ENCODE measurements around the gene APPBP2.

APPBP2 gene

GRCh38 chr17:60451965-60452364, 74.1 kb downstream of the APPBP2 start:
- TF ChIP-seq CTCF (IDR thresholded peaks at IDR 0.05; ENCODE audit: low read depth, low read length): no peak
- H3K4me3 ChIP-seq (ENCODE audit: low read depth, low read length): no peak overlapping the region

GRCh38 chr17:60451071-60451470, 75.0 kb downstream of the APPBP2 start:
- TF ChIP-seq CTCF (IDR thresholded peaks at IDR 0.05; ENCODE audit: low read depth, low read length): no peak
- no peak overlapping the region for H3K4me3 ChIP-seq (ENCODE audit: low read depth, low read length)

DNA sequence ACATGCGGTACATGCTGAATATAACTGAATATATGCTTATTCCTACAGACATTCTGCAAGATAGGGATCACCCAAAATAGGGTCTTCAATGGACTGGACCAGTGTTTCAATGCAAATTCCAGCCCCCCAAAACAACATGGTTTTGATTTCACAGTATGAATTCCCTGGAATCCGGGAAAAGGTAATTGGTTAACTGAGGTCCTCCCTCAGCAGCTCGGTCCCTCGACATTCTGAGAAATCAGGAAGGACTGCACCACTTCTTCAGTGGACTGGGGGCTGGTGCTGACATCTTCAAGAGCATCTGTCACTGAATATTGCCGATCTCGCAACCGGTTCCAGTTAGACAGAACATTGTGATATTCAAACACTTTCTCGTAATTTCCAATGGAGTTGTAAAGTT, 78.7 kb downstream of the APPBP2 start:
- no peak overlapping the region for H3K4me3 ChIP-seq (ENCODE audit: low read depth, low read length)
- TF ChIP-seq CTCF (IDR thresholded peaks at IDR 0.05; ENCODE audit: low read depth, low read length): no peak

- no peak for TF ChIP-seq CTCF (IDR thresholded peaks at IDR 0.05; ENCODE audit: low read depth, low read length)
- H3K4me3 ChIP-seq (ENCODE audit: low read depth, low read length): no peak overlapping the region
Observed at GRCh38 chr17:60445144-60445543, 80.9 kb downstream of the APPBP2 start.

DNA sequence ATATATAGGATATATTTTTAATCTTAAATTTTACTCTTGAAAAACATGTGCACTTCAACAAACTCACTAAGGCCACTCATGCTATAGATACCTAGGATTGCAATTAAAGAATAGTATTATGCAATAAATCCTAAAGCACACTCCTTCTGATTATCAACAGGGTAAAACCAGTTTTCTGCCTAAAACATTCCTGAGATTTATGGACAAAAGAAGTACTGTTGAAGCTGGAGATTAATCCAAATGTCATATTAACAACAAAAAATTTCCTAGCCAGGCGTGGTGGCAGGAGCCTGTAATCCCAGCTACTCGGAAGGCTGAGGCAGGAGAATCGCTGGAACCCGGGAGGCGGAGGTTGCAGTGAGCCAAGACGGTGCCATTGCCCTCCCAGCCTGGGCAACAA, 82.3 kb downstream of the APPBP2 start:
- no peak overlapping the region for H3K4me3 ChIP-seq (ENCODE audit: low read depth, low read length)
- no peak for TF ChIP-seq CTCF (IDR thresholded peaks at IDR 0.05; ENCODE audit: low read depth, low read length)

DNA sequence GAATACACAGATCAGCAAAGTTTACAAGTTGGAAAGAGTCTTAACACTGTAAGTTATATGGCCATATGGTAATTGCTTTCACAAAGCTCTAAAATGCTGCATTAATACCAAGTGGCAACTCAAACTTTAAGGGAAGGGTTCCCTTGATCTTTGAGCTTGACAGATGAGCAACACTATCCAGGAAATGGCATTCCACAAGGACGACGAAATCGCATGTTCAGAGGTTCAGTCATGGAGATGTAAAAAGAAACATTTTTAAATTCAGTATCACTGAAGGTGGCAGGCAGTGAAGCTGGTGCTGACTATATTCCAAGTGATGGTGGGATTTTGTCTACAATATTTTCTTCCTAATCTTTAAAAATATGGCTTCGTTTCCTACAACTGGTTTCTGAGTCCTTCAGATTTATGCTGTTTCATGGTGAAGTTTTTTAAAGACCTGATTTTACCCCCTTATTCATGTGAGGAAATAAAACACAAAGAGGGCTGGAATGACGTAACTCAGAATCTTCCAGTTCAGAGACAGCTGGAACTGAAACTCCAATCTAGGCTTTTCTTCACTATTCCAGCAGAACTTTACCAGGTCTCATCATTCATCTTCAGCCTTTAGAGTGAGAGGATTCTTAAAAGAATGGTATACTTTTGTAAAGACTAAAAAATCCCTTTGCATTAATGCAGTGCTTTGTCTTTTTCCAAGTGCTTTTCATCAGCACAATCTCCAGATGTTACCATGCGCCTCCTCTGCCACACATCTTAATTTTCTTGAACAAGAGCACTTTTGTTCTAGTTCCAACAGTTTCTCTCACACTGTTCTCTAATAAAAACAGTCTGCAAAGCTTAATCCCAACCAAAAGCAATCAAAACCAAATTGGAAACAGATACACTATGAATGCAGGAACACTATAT, 83.5 kb downstream of the APPBP2 start:
- H3K4me3 ChIP-seq (ENCODE audit: low read depth, low read length): no peak overlapping the region
- TF ChIP-seq CTCF (IDR thresholded peaks at IDR 0.05; ENCODE audit: low read depth, low read length): no peak

- no peak overlapping the region for H3K4me3 ChIP-seq (ENCODE audit: low read depth, low read length)
- TF ChIP-seq CTCF (IDR thresholded peaks at IDR 0.05; ENCODE audit: low read depth, low read length): no peak
Observed at GRCh38 chr17:60439501-60439900, 86.5 kb downstream of the APPBP2 start.

Measured in WI38 (cell line).